ENCODE data around the gene CCDC194.
A peak's percentile ranks its signal among the peaks of the same experiment; 100 is the strongest.

Gene CCDC194

DNA sequence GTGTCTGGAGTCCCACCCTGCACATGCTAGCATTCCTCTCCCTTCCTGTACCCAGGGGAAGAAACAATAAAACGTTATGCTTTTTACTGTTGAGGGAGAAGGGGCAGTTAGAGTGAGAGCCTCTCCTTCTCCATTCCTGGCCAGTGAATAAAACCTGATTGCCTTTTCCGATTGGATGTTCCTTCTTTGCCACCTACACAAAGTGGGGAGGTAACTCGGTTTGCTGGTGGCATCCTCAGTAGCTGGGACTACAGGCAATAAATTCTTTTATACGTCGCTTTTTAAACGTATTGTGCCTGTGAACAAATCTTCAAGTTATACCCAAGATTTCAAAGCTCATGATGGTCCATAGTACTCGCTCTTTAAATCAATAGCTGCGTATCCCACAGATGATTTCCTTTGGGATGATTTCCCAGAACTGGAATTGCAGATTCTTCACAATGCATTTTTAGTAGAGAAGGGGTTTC is 25.2 kb upstream of the CCDC194 start:
- DNase-seq (ENCODE audit: low read depth), result no peak
- TF ChIP-seq, protein P1, sequence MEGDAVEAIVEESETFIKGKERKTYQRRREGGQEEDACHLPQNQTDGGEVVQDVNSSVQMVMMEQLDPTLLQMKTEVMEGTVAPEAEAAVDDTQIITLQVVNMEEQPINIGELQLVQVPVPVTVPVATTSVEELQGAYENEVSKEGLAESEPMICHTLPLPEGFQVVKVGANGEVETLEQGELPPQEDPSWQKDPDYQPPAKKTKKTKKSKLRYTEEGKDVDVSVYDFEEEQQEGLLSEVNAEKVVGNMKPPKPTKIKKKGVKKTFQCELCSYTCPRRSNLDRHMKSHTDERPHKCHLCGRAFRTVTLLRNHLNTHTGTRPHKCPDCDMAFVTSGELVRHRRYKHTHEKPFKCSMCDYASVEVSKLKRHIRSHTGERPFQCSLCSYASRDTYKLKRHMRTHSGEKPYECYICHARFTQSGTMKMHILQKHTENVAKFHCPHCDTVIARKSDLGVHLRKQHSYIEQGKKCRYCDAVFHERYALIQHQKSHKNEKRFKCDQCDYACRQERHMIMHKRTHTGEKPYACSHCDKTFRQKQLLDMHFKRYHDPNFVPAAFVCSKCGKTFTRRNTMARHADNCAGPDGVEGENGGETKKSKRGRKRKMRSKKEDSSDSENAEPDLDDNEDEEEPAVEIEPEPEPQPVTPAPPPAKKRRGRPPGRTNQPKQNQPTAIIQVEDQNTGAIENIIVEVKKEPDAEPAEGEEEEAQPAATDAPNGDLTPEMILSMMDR (conservative IDR thresholded peaks at IDR 0.05; ENCODE audit: control insufficient read depth, insufficient read depth, low read depth, low read length), result no peak

DNA sequence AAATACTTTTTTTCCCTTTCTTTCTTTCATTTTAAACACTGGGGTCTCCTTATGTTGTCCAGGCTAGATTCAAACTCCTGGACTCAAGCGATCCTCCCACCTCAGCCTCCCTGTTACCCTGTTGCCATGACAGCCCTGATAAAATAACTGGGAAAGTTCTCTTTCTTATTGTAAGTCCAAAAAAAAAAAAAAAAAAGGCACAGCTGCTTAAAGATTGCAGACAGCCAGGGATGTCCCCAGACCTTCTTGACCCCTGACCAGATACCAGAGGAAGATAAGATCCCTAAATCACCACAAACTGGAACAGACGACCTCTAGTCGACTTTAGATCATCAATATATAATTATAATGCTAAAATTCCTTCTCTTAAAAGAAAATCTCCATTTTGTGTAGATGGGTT is 24.7 kb upstream of the CCDC194 start:
- no peak for DNase-seq (ENCODE audit: low read depth)
- no peak overlapping the region for H3K4me3 ChIP-seq (ENCODE audit: control insufficient read depth, low read depth, low read length)
- TF ChIP-seq, protein P1 (conservative IDR thresholded peaks at IDR 0.05; ENCODE audit: control insufficient read depth, insufficient read depth, low read depth, low read length), result no peak

More for the DNA sequence above, 25.2 kb upstream of the CCDC194 start:
- H3K4me3 ChIP-seq (ENCODE audit: control insufficient read depth, low read depth, low read length), result peak overlapping the region; percentile 63

DNA sequence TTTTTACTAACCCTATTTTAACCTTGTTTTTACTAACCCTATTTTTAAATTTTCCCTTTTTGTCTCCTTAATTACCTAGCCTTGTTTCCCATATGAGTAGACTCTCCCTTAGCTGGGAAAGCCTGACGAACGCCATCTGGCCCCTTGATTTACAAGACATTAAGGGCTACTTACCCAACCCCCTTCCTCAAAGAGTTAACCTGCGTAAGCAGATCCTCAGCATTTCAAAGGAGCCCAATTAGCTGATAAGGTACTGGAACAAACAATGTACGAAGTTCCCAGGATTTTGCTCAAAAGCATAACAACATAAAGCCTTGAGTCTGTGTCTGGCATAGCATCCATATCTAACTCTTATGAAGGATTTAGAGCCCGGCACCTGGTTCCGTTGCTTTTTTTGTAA is 21.1 kb upstream of the CCDC194 start:
- H3K4me3 ChIP-seq (ENCODE audit: control insufficient read depth, low read depth, low read length), result no peak overlapping the region
- TF ChIP-seq, protein P1 (conservative IDR thresholded peaks at IDR 0.05; ENCODE audit: control insufficient read depth, insufficient read depth, low read depth, low read length), result no peak
- no peak for DNase-seq (ENCODE audit: low read depth)

DNA sequence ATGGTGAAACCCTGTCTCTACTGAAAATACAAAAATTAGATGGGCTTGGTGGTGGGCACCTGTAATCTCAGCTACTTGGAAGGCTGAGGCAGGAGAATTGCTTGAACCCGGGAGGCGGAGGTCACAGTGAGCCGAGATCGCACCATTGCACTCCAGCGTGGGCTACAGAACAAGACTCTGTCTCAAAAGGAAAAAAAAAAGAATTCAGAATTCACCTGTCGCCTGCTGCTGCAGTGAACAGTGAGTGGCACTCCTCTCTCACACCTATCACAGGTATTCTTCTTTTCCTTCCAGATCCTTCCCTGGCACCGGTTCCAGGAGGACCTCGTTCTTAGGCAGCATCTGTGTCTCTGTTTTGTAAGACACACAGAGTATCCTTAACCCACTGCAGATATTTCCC is 20.1 kb upstream of the CCDC194 start:
- no peak overlapping the region for H3K4me3 ChIP-seq (ENCODE audit: control insufficient read depth, low read depth, low read length)
- TF ChIP-seq, protein P1 (conservative IDR thresholded peaks at IDR 0.05; ENCODE audit: control insufficient read depth, insufficient read depth, low read depth, low read length), result no peak
- DNase-seq (ENCODE audit: low read depth), result no peak

GRCh38 chr19:17411801-17412200 is 17.8 kb upstream of the CCDC194 start:
- no peak overlapping the region for H3K4me3 ChIP-seq (ENCODE audit: control insufficient read depth, low read depth, low read length)
- DNase-seq (ENCODE audit: low read depth), result no peak
- TF ChIP-seq, protein P1 (conservative IDR thresholded peaks at IDR 0.05; ENCODE audit: control insufficient read depth, insufficient read depth, low read depth, low read length), result no peak

GRCh38 chr19:17409990-17410389 is 16.0 kb upstream of the CCDC194 start:
- DNase-seq (ENCODE audit: low read depth), result no peak
- TF ChIP-seq, protein P1 (conservative IDR thresholded peaks at IDR 0.05; ENCODE audit: control insufficient read depth, insufficient read depth, low read depth, low read length), result no peak
- H3K4me3 ChIP-seq (ENCODE audit: control insufficient read depth, low read depth, low read length), result no peak overlapping the region

DNA sequence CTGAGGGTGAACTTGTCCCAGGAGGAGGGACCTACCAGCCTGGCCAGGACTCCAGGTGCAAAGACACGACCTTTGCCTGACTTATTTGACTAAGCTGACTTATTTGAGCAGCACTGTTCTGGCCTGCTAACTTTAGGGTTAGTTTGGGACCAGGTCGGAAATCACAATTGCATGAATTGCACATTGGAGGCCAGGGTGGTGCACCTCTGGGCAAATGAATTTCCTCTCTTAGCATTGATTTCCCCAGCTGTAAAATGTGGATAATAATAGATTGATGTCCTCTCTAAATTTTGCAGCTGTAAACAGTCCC is 12.8 kb upstream of the CCDC194 start:
- DNase-seq (ENCODE audit: low read depth), result no peak
- TF ChIP-seq, protein P1 (conservative IDR thresholded peaks at IDR 0.05; ENCODE audit: control insufficient read depth, insufficient read depth, low read depth, low read length), result no peak
- H3K4me3 ChIP-seq (ENCODE audit: control insufficient read depth, low read depth, low read length), result no peak overlapping the region

Data from fibroblast of mammary gland (primary cell).